Breast epithelium (tissue), 4 donors: ENCODE results near the gene MRPS6. TPM values are rescaled to one million over a fixed set of nuclear protein-coding genes. Genes with fewer than 3 reads are reported as not detected.

Source experiments
- DNase-seq, 2 donors: peaks; one replicate each; pipeline ENCODE4 v3.0.0-alpha.2; 2019; ENCODE audit warnings: low spot score in 2 of 2
- H3K27ac ChIP-seq, 2 donors: fragments of 200-600 bp; sonication (generic) in 1 of 2; one replicate each; pipeline ENCODE4 v1.5.1; 2016 to 2019; ENCODE audit warnings: mild to moderate bottlenecking in 1 of 2
- H3K27me3 ChIP-seq, 2 donors: fragments of 200-600 bp; sonication (generic) in 1 of 2; one replicate each; pipeline versions ENCODE4 v1.5.1 to v1.6.0; 2017 to 2019; ENCODE audit warnings: control low read depth in 1 of 2, mild to moderate bottlenecking in 1 of 2
- H3K36me3 ChIP-seq: fragments of 200-600 bp; one replicate; pipeline ENCODE4 v1.5.1; 2019
- H3K4me1 ChIP-seq, 2 donors: fragments of 200-600 bp; sonication (generic); one replicate each; pipeline ENCODE4 v1.5.1; 2016 to 2019; ENCODE audit warnings: control low read depth in 1 of 2
- H3K4me3 ChIP-seq, 3 donors: fragments of 200-600 bp; sonication (generic); 1 replicate in 2 of 3; 2 replicates in 1 of 3; pipeline ENCODE4 v1.5.1; 2016 to 2019; ENCODE audit warnings: mild to moderate bottlenecking in 3 of 3, moderate library complexity in 2 of 3
- H3K9me3 ChIP-seq, 2 donors: fragments of 200-600 bp; sonication (generic) in 1 of 2; one replicate each; pipeline ENCODE4 v1.5.1; 2016 to 2019; ENCODE audit warnings: control low read depth in 1 of 2
- CTCF ChIP-seq, 3 donors: fragments of 450-650 bp; IDR thresholded peaks; one replicate each; pipeline ENCODE4 v1.5.1; 2016 to 2017; ENCODE audit warnings: antibody characterized with exemption in 3 of 3, mild to moderate bottlenecking in 3 of 3, moderate library complexity in 3 of 3
- POLR2A ChIP-seq: fragments of 450-650 bp; IDR thresholded peaks from one replicate; pipeline ENCODE4 v1.6.1; 2016; ENCODE audit warnings: antibody characterized with exemption, mild to moderate bottlenecking, moderate library complexity
- POLR2AphosphoS5 ChIP-seq, 3 donors: sonication (generic); formaldehyde crosslinking; IDR thresholded peaks; one replicate each; pipeline ENCODE4 v1.6.1; 2017; ENCODE audit warnings: antibody characterized with exemption in 3 of 3
- intact Hi-C: fragments of 100-400 bp; cut with DNase I; formaldehyde crosslinking; loops from one replicate; pipeline ENCODE4 v1.15.1; 2023; ENCODE audit warnings: low total_unique reads
- total RNA-seq, 3 donors: library from RNA; depleted of rRNA; stranded (reverse); fragments of >200 nt; gene quantifications; one replicate each; pipeline ENCODE4 v1.1.0, GENCODE V29; 2016

Gene MRPS6
- total RNA-seq, 3 donors from 2014 or later: 22.3 to 40.6 (median 26.5) TPM

GRCh38 chr21:34086887-34087306, 13.5 kb downstream of the MRPS6 start:
- intact Hi-C loops: no loop called here
- Histone ChIP-seq H3K9me3 (no peaks in the 10 kb centered on the region), H3K4me3 (no peak overlapping the region), H3K27ac (no peak overlapping the region), H3K4me1 (no peaks in the 10 kb centered on the region), H3K36me3 (no peaks in the 10 kb centered on the region), H3K27me3 (no peaks in the 10 kb centered on the region)
- no peak for DNase-seq
- no peak for TF ChIP-seq POLR2A

GRCh38 chr21:34088752-34089151, 15.4 kb downstream of the MRPS6 start:
- intact Hi-C loops: no loop called here
- no peak for DNase-seq
- no peaks in the 10 kb centered on the region for H3K9me3 ChIP-seq
- no peak overlapping the region for H3K4me3 ChIP-seq
- no peaks in the 10 kb centered on the region for H3K4me1 ChIP-seq
- H3K27me3 ChIP-seq: no peaks in the 10 kb centered on the region
- no peaks in the 10 kb centered on the region for H3K36me3 ChIP-seq
- no peak for TF ChIP-seq POLR2A
- TF ChIP-seq POLR2AphosphoS5 (IDR thresholded peaks at IDR 0.05): no peak
- TF ChIP-seq CTCF (IDR thresholded peaks at IDR 0.05): no peak
- no peak overlapping the region for H3K27ac ChIP-seq

- H3K4me3 ChIP-seq: no peak overlapping the region
- H3K36me3 ChIP-seq: no peaks in the 10 kb centered on the region
- TF ChIP-seq POLR2AphosphoS5 (IDR thresholded peaks at IDR 0.05): no peak
- TF ChIP-seq POLR2A: no peak
- TF ChIP-seq CTCF (IDR thresholded peaks at IDR 0.05): no peak
- H3K9me3 ChIP-seq: no peaks in the 10 kb centered on the region
- no peak for DNase-seq
- no peaks in the 10 kb centered on the region for H3K27me3 ChIP-seq
- H3K4me1 ChIP-seq: no peaks in the 10 kb centered on the region
- H3K27ac ChIP-seq: no peak overlapping the region
- intact Hi-C loops: loop anchor here (10.0 kb wide), 1 partner anchor 156 kb away; no protein-coding TSS in a partner anchor
These were observed 17.7 kb downstream of the MRPS6 start for GRCh38 chr21:34091032-34091431.

GRCh38 chr21:34091607-34092006, 18.2 kb downstream of the MRPS6 start:
- TF ChIP-seq POLR2A (no peak), CTCF (IDR thresholded peaks at IDR 0.05) (peak in 2 of 3 donors; percentile 11 to 16)
- intact Hi-C loops: loop anchor here (10.0 kb wide), 1 partner anchor 157 kb away; no protein-coding TSS in a partner anchor
- Histone ChIP-seq H3K4me1 (no peaks in the 10 kb centered on the region), H3K27ac (no peak overlapping the region), H3K36me3 (no peaks in the 10 kb centered on the region), H3K27me3 (no peaks in the 10 kb centered on the region), H3K4me3 (no peak overlapping the region), H3K9me3 (no peaks in the 10 kb centered on the region)
- no peak for DNase-seq

- intact Hi-C loops: loop anchor here (10.0 kb wide), 1 partner anchor 158 kb away; no protein-coding TSS in a partner anchor
- Histone ChIP-seq H3K4me3 (no peak overlapping the region), H3K36me3 (no peaks in the 10 kb centered on the region), H3K27me3 (no peaks in the 10 kb centered on the region), H3K9me3 (no peaks in the 10 kb centered on the region), H3K4me1 (no peaks in the 10 kb centered on the region), H3K27ac (no peak overlapping the region)
- no peak for DNase-seq
- TF ChIP-seq POLR2AphosphoS5 (IDR thresholded peaks at IDR 0.05) (no peak), CTCF (IDR thresholded peaks at IDR 0.05) (no peak), POLR2A (no peak)
These were observed 19.0 kb downstream of the MRPS6 start for GRCh38 chr21:34092262-34092921.
